ENCODE results near the gene TMX2. TPM values are rescaled to one million over a fixed set of nuclear protein-coding genes. Genes with fewer than 3 reads are reported as not detected.

Gene TMX2
- total RNA-seq, 1 experiment from 2014 or later: 91.3 TPM

DNA sequence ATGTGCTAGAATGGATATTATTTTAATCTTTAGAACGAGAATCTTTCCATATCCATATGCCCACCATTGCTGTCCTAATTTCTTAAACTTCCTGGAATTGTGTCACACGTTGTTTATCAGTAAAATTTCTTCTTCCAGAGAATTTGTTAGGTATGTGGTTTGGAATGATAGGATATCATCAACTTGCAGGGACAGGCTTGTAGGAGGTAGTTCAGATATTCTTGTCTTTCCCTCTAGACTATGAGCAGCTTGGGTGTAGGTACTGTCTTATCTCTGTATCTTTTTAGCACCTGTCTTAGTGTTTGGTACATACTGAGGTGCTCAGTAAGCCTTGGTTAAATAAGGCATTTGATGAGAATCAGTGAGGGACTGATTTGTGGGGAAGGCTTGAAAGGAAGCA is 52.6 kb downstream of the TMX2 start:
- DNase-seq: no peak
- Histone ChIP-seq H3K14ac (ENCODE audit: insufficient read depth, low read length) (no peak overlapping the region), H3K4me1 (ENCODE audit: insufficient read depth, low read length) (no peaks in the 10 kb centered on the region; the same call in 1 of the 2 replicates), H3K79me1 (ENCODE audit: insufficient read depth, low read depth, low read length, poor library complexity, severe bottlenecking) (peaks cover 3% of the 10 kb centered on the region), H2BK15ac (ENCODE audit: low read depth, low read length) (no peak overlapping the region), H3K9ac (ENCODE audit: extremely low read depth, insufficient read length, low read length) (no peak overlapping the region), H4K5ac (ENCODE audit: insufficient read length, low read depth, low read length) (no peak overlapping the region), H3T11ph (ENCODE audit: low read length) (no peak overlapping the region), H2BK20ac (ENCODE audit: low read depth, low read length, poor library complexity, severe bottlenecking) (no peak overlapping the region), H2AK5ac (ENCODE audit: insufficient read length, low read length) (no peak overlapping the region), H3K79me2 (ENCODE audit: insufficient read depth, low read length) (peaks cover 54% of the 10 kb centered on the region), H2BK5ac (ENCODE audit: insufficient read length, low read length) (no peak overlapping the region), H3K27ac (ENCODE audit: insufficient read length, low read depth, low read length) (no peak overlapping the region), H4K20me1 (ENCODE audit: control insufficient read depth, insufficient read depth, insufficient read length) (no peaks in the 10 kb centered on the region), H2BK120ac (ENCODE audit: low read depth, low read length, poor library complexity, severe bottlenecking) (no peak overlapping the region), H3K4ac (ENCODE audit: low read depth, low read length) (no peak overlapping the region), H3K9me3 (ENCODE audit: control insufficient read depth, low read depth, low read length) (no peaks in the 10 kb centered on the region), H2AFZ (ENCODE audit: low read length) (no peak overlapping the region), H2BK12ac (ENCODE audit: insufficient read length, low read depth, low read length) (no peak overlapping the region), H3K18ac (ENCODE audit: insufficient read length, low read depth, low read length) (no peak overlapping the region), H4K8ac (replicated peaks; ENCODE audit: insufficient read length, low read depth, low read length) (no peak overlapping the region), H3K27me3 (ENCODE audit: insufficient read depth, low read length) (no peaks in the 10 kb centered on the region), H3K4me2 (ENCODE audit: insufficient read depth, insufficient read length, low read length) (no peak overlapping the region), H3K23ac (ENCODE audit: insufficient read length, low read depth, low read length) (no peak overlapping the region), H4K91ac (ENCODE audit: insufficient read length, low read depth, low read length) (no peak overlapping the region), H3K23me2 (ENCODE audit: insufficient read length, low read depth, low read length, poor library complexity, severe bottlenecking) (peaks cover 7% of the 10 kb centered on the region), H3K56ac (ENCODE audit: insufficient read length, low read depth, low read length) (no peak overlapping the region)
- no peaks in the 10 kb centered on the region for H3K27me3 Mint-ChIP-seq (ENCODE audit: low read depth)
- H3K27ac Mint-ChIP-seq: no peak overlapping the region
- peaks cover 44 to 46% of the 10 kb centered on the region in 2 experiments for H3K4me1 Mint-ChIP-seq
- H3K4me3 Mint-ChIP-seq: peak overlapping the region; percentile 93 to 96; a peak in 4 of 5 replicates
- 0 out of 5 replicates have a peak, but pooled peaks cover 0 to 3% of the 10 kb centered on the region in 2 experiments for H3K9me3 Mint-ChIP-seq
- peaks cover 8 to 35% (median 24%) of the 10 kb centered on the region in 3 experiments; a peak in 6 of 7 replicates for H3K36me3 Mint-ChIP-seq (ENCODE audit: insufficient read depth in 1 of 3, low read depth in 3 of 3)
- TF ChIP-seq, protein P1, sequence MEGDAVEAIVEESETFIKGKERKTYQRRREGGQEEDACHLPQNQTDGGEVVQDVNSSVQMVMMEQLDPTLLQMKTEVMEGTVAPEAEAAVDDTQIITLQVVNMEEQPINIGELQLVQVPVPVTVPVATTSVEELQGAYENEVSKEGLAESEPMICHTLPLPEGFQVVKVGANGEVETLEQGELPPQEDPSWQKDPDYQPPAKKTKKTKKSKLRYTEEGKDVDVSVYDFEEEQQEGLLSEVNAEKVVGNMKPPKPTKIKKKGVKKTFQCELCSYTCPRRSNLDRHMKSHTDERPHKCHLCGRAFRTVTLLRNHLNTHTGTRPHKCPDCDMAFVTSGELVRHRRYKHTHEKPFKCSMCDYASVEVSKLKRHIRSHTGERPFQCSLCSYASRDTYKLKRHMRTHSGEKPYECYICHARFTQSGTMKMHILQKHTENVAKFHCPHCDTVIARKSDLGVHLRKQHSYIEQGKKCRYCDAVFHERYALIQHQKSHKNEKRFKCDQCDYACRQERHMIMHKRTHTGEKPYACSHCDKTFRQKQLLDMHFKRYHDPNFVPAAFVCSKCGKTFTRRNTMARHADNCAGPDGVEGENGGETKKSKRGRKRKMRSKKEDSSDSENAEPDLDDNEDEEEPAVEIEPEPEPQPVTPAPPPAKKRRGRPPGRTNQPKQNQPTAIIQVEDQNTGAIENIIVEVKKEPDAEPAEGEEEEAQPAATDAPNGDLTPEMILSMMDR (conservative IDR thresholded peaks at IDR 0.05): no peak
- no CpG with 5 or more reads among the region's 2 CpGs for WGBS (ENCODE audit: extremely low coverage, insufficient read length, low lambda C conversion rate)

Measured in H9 (cell line).